IMR-90 (cell line): Measurements from ENCODE around the gene FAAH2. TPM values are rescaled to one million over a fixed set of nuclear protein-coding genes. Genes with fewer than 3 reads are reported as not detected.

Experiments
- ATAC-seq: fragments of 200-7000 bp; cut with Tn5 transposase; 2 replicates; pipeline ENCODE4 v1.9.1; 2020; ENCODE audit warnings: low read depth, mild to moderate bottlenecking, moderate library complexity
- BruUV-seq: library from RNA; stranded (reverse); fragments of 400-500 nt; replicated peaks from 2 replicates; lab custom pipeline; 2021; lab: Mats Ljungman, UMichigan
- CTCF ChIA-PET: fragments of 300-600 bp; formaldehyde crosslinking; extraction: SDS; loops from one replicate; lab custom pipeline; 2021; ENCODE audit warnings: antibody characterized with exemption; lab: Yijun Ruan, JAX
- POLR2A ChIA-PET: fragments of 300-600 bp; sonication (Branson Sonifier 250); formaldehyde crosslinking; loops from one replicate; lab custom pipeline; 2022; ENCODE audit warnings: antibody characterized with exemption; ENCODE audit not compliant: unreplicated experiment; lab: Charles Lee
- DNase-seq: peaks from one replicate; pipeline ENCODE4 v3.0.0; 2013
- H2AFZ ChIP-seq: replicated peaks from 2 replicates; pipeline ENCODE3; 2013; ENCODE audit warnings: low read length, mild to moderate bottlenecking; ENCODE audit not compliant: poor library complexity
- H2AK5ac ChIP-seq: 2 replicates; pipeline ENCODE4 v1.6.1; 2013; ENCODE audit warnings: low read depth, low read length, inconsistent platforms
- H2AK9ac ChIP-seq: replicated peaks from 2 replicates; pipeline ENCODE3; 2013; ENCODE audit warnings: mild to moderate bottlenecking, low read depth, low read length, moderate library complexity; ENCODE audit not compliant: poor library complexity
- H2BK120ac ChIP-seq: 2 replicates; pipeline ENCODE4 v1.6.1; 2013; ENCODE audit warnings: low read depth, low read length, inconsistent platforms
- H2BK15ac ChIP-seq: 3 replicates; pipeline ENCODE4 v1.6.1; 2013; ENCODE audit warnings: low read depth, low read length, inconsistent platforms
- H2BK20ac ChIP-seq: 2 replicates; pipeline ENCODE4 v1.6.1; 2013; ENCODE audit warnings: low read depth, mild to moderate bottlenecking, inconsistent platforms, low read length, moderate library complexity
- H2BK5ac ChIP-seq: 2 replicates; pipeline ENCODE4 v1.6.1; 2013; ENCODE audit warnings: mild to moderate bottlenecking, low read depth, low read length, inconsistent platforms; ENCODE audit not compliant: poor library complexity, severe bottlenecking
- H3K14ac ChIP-seq: replicated peaks from 2 replicates; pipeline ENCODE4 v1.6.1; 2013; ENCODE audit warnings: low read depth, low read length, inconsistent platforms
- H3K18ac ChIP-seq: 2 replicates; pipeline ENCODE4 v1.6.1; 2013; ENCODE audit warnings: low read depth, low read length, control low read depth
- H3K23ac ChIP-seq: 2 replicates; pipeline ENCODE4 v1.6.1; 2013; ENCODE audit warnings: low read depth, low read length, inconsistent platforms
- H3K27ac ChIP-seq: 2 replicates; pipeline ENCODE4 v1.5.1; 2013; ENCODE audit warnings: mild to moderate bottlenecking, control low read depth, low read length; ENCODE audit not compliant: insufficient read depth
- H3K27me3 ChIP-seq: 2 replicates; pipeline ENCODE4 v1.6.1; 2013; ENCODE audit warnings: low read length; ENCODE audit not compliant: control insufficient read depth, insufficient read depth
- H3K36me3 ChIP-seq: 2 replicates; pipeline ENCODE4 v1.6.1; 2013; ENCODE audit warnings: low read length, mixed read lengths; ENCODE audit not compliant: control insufficient read depth, insufficient read depth
- H3K4ac ChIP-seq: 2 replicates; pipeline ENCODE4 v1.6.1; 2013; ENCODE audit warnings: low read depth, low read length, inconsistent platforms
- H3K4me1 ChIP-seq: 2 replicates; pipeline ENCODE4 v1.6.1; 2013; ENCODE audit warnings: low read length, mixed read lengths; ENCODE audit not compliant: control insufficient read depth, insufficient read depth
- H3K4me2 ChIP-seq: 2 replicates; pipeline ENCODE4 v1.6.1; 2013; ENCODE audit warnings: low read depth, mild to moderate bottlenecking, control low read depth, low read length, moderate library complexity
- H3K4me3 ChIP-seq: 2 replicates; pipeline ENCODE4 v1.5.1; 2013; ENCODE audit warnings: low read depth, mild to moderate bottlenecking, control low read depth, low read length, moderate library complexity; ENCODE audit not compliant: insufficient read depth
- H3K56ac ChIP-seq: 2 replicates; pipeline ENCODE4 v1.6.1; 2013; ENCODE audit warnings: low read length, inconsistent platforms; ENCODE audit not compliant: insufficient read depth; ENCODE audit errors: extremely low read depth
- H3K79me1 ChIP-seq, 2 experiments: 2 replicates each; pipeline ENCODE4 v1.6.1; 2013; ENCODE audit warnings: low read length in 2 of 2, inconsistent platforms in 1 of 2, low read depth in 1 of 2
- H3K9ac ChIP-seq: 2 replicates; pipeline ENCODE4 v1.6.1; 2013; ENCODE audit warnings: low read depth, low read length, control low read depth
- H3K9me1 ChIP-seq: 2 replicates; pipeline ENCODE4 v1.6.1; 2013; ENCODE audit warnings: low read length, inconsistent platforms; ENCODE audit not compliant: insufficient read depth
- H3K9me3 ChIP-seq: 2 replicates; pipeline ENCODE4 v1.6.1; 2013; ENCODE audit warnings: low read length; ENCODE audit not compliant: control insufficient read depth, insufficient read depth
- H4K20me1 ChIP-seq: 2 replicates; pipeline ENCODE4 v1.6.1; 2013; ENCODE audit warnings: low read length, inconsistent platforms; ENCODE audit not compliant: insufficient read depth
- H4K5ac ChIP-seq: 2 replicates; pipeline ENCODE4 v1.6.1; 2013; ENCODE audit warnings: mild to moderate bottlenecking, low read depth, low read length, control low read depth
- H4K8ac ChIP-seq, 2 experiments: 2 replicates each; pipeline ENCODE4 v1.6.1; 2013; ENCODE audit warnings: low read depth in 2 of 2, low read length in 2 of 2, control low read depth in 1 of 2, inconsistent platforms in 1 of 2
- H4K91ac ChIP-seq: 2 replicates; pipeline ENCODE4 v1.6.1; 2013; ENCODE audit warnings: low read depth, low read length, inconsistent platforms; ENCODE audit not compliant: insufficient read depth
- BHLHE40 ChIP-seq: fragments of 150-350 bp; IDR thresholded peaks from 2 replicates; pipeline ENCODE4 v1.6.1; 2016; ENCODE audit warnings: mild to moderate bottlenecking, low read depth, low read length
- CHD1 ChIP-seq: IDR thresholded peaks from 2 replicates; pipeline ENCODE4 v1.6.1; 2012; ENCODE audit warnings: low read depth, low read length, improper control_type of control experiment
- CTCF ChIP-seq: conservative IDR thresholded peaks from 2 replicates; pipeline ENCODE4 v1.5.1; 2012; ENCODE audit warnings: mild to moderate bottlenecking, low read depth, low read length, improper control_type of control experiment
- ELK1 ChIP-seq: fragments of 150-350 bp; IDR thresholded peaks from 2 replicates; pipeline ENCODE4 v1.6.1; 2016; ENCODE audit warnings: low read depth, mild to moderate bottlenecking, low read length, moderate library complexity, borderline replicate concordance
- FOS ChIP-seq: fragments of 150-350 bp; IDR thresholded peaks from 2 replicates; pipeline ENCODE4 v1.6.1; 2016; ENCODE audit warnings: low read depth, low read length
- MAFK ChIP-seq: IDR thresholded peaks from 2 replicates; pipeline ENCODE4 v1.6.1; 2012; ENCODE audit warnings: low read depth, low read length, improper control_type of control experiment
- MAZ ChIP-seq: IDR thresholded peaks from 2 replicates; pipeline ENCODE4 v1.6.1; 2012; ENCODE audit warnings: low read depth, mild to moderate bottlenecking, low read length, improper control_type of control experiment, moderate library complexity, borderline replicate concordance
- MXI1 ChIP-seq: IDR thresholded peaks from 2 replicates; pipeline ENCODE4 v1.6.1; 2012; ENCODE audit warnings: low read depth, mild to moderate bottlenecking, low read length, moderate library complexity, borderline replicate concordance
- NFE2L2 ChIP-seq: fragments of 150-350 bp; IDR thresholded peaks from 2 replicates; pipeline ENCODE4 v1.6.1; 2016; ENCODE audit warnings: low read depth, mild to moderate bottlenecking, low read length
- RAD21 ChIP-seq: IDR thresholded peaks from 2 replicates; pipeline ENCODE4 v1.6.1; 2012; ENCODE audit warnings: low read length, improper control_type of control experiment
- RCOR1 ChIP-seq: IDR thresholded peaks from 2 replicates; pipeline ENCODE4 v1.6.1; 2012; ENCODE audit warnings: mild to moderate bottlenecking, low read length, improper control_type of control experiment; ENCODE audit not compliant: insufficient replicate concordance
- RFX5 ChIP-seq: IDR thresholded peaks from 2 replicates; pipeline ENCODE4 v1.8.0; 2012; ENCODE audit warnings: low read depth, mild to moderate bottlenecking, low read length, moderate library complexity
- SMC3 ChIP-seq: fragments of 150-350 bp; IDR thresholded peaks from 2 replicates; pipeline ENCODE4 v1.6.1; 2016; ENCODE audit warnings: low read depth, mild to moderate bottlenecking, antibody characterized with exemption, low read length, moderate library complexity
- USF2 ChIP-seq: fragments of 150-350 bp; IDR thresholded peaks from 2 replicates; pipeline ENCODE4 v1.6.1; 2017; ENCODE audit warnings: mild to moderate bottlenecking, antibody characterized with exemption, low read length, low read depth
- WGBS, 2 experiments: methylation state at CpG; one replicate each; pipeline versions ENCODE4 v1.1.5 to v1.1.7; 2013; ENCODE audit warnings: missing lambda C conversion rate in 2 of 2; ENCODE audit not compliant: insufficient read length in 1 of 2; ENCODE audit errors: extremely low coverage in 2 of 2; 5-methylcytosine and 5-hydroxymethylcytosine counted together
- dilution Hi-C: fragments of 300-500 bp; cut with HindIII; formaldehyde crosslinking; loops from one replicate; pipeline ENCODE4 v1.14.3; 2018; ENCODE audit warnings: low sequenced_read_pairs; ENCODE audit not compliant: unreplicated experiment
- in situ Hi-C: fragments of 300-500 bp; cut with MboI; formaldehyde crosslinking; loops from 3 replicates; pipeline ENCODE4 v1.14.3; 2019; ENCODE audit warnings: low sequenced_read_pairs, inconsistent platforms, mixed read lengths
- intact Hi-C: fragments of 100-400 bp; cut with micrococcal nuclease; formaldehyde crosslinking; loops from 2 replicates; pipeline ENCODE4 v1.10.0; 2022
- polyA plus RNA-seq, 3 experiments: library from polyadenylated mRNA; depleted of rRNA; stranded (reverse); fragments of >200 nt; gene quantifications; 2 replicates each; pipeline ENCODE4 v1.2.3, GENCODE V29; 2012; ENCODE audit warnings: low replicate concordance in 1 of 3
- total RNA-seq: library from RNA; depleted of rRNA; stranded (reverse); fragments of >200 nt; gene quantifications from 2 replicates; pipeline ENCODE4 v1.2.3, GENCODE V29; 2012

FAAH2 gene
- total and polyA plus RNA-seq, 2 of the 4 experiments (the other 2 are of a cell fraction), result not detected

DNA sequence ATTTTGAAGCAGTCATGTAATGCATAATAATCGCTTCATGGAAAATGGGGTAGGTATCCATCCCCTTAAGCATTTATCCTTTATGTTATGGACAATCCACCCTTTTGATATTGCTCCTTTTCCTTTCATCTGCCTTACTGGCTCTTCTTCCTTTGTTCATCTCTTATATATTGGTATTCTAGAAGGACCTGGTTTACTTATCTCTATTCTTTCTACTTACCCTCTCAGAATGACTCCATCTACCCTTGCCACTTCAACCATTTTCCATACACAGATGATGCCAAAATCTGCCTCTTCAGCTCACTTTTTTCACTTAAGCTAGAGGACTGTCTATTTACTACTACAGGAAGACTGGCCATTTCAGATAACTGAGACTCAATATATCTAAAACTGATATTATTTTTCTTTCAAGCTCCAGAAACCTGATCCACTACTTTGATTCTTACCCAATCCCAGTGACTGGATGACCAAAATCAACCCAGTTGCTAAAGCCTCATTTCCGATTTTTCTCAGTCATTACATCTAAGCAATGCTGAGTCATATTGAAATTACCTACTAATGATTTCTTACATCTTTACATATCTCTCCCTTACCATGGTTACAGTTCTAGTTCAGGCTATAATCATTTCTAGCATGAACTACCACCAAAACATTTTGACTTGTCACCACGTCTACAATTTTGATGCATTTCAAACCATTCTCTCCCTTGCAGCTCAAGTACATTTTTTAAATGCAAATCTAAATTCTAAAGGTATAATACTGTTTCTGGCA, 93.7 kb downstream of the FAAH2 start:
- H3K18ac ChIP-seq, result no peak overlapping the region
- no peaks in the 10 kb centered on the region for H3K27me3 ChIP-seq
- H4K5ac ChIP-seq, result no peak overlapping the region
- DNase-seq (no peak), ATAC-seq (no peak)
- no peak overlapping the region for H4K8ac ChIP-seq
- H3K9ac ChIP-seq, result no peak overlapping the region
- H4K20me1 ChIP-seq, result no peaks in the 10 kb centered on the region
- no peak overlapping the region for H3K4me2 ChIP-seq
- no TSS peak for BruUV-seq
- CTCF ChIA-PET, result no interaction called here
- intact Hi-C loops, result no loop called here
- no peak overlapping the region for H4K91ac ChIP-seq
- dilution Hi-C loops, result no loop called here
- no peaks in the 10 kb centered on the region for H3K9me3 ChIP-seq
- H3K23ac ChIP-seq, result no peak overlapping the region
- H2BK15ac ChIP-seq, result no peak overlapping the region
- H3K27ac ChIP-seq, result no peak overlapping the region
- no peak overlapping the region for H2BK20ac ChIP-seq
- TF ChIP-seq SMC3, result no peak
- TF ChIP-seq MAFK, result no peak
- no peak for TF ChIP-seq MXI1
- no peak for TF ChIP-seq CTCF
- TF ChIP-seq RCOR1, result no peak
- no peak for TF ChIP-seq FOS
- TF ChIP-seq NFE2L2, result no peak
- no peak for TF ChIP-seq CHD1
- TF ChIP-seq BHLHE40, result no peak
- TF ChIP-seq USF2, result no peak
- TF ChIP-seq MAZ, result no peak
- no peak for TF ChIP-seq RAD21
- no peak for TF ChIP-seq ELK1
- no peak for TF ChIP-seq RFX5
- H3K4ac ChIP-seq, result no peak overlapping the region
- no peak overlapping the region for H2AK9ac ChIP-seq
- POLR2A ChIA-PET, result no interaction called here
- no peak overlapping the region for H3K4me3 ChIP-seq
- H3K14ac ChIP-seq, result no peak overlapping the region
- in situ Hi-C loops, result no loop called here
- no peaks in the 10 kb centered on the region for H3K4me1 ChIP-seq
- H2AK5ac ChIP-seq, result no peak overlapping the region
- H3K56ac ChIP-seq, result no peak overlapping the region
- H3K79me1 ChIP-seq, result no peaks in the 10 kb centered on the region
- WGBS, 2 experiments, result no CpG with 5 or more reads among the region's 3 CpGs
- H2BK5ac ChIP-seq, result no peak overlapping the region
- no peaks in the 10 kb centered on the region for H3K36me3 ChIP-seq
- H2AFZ ChIP-seq, result no peak overlapping the region
- H2BK120ac ChIP-seq, result no peak overlapping the region
- no peaks in the 10 kb centered on the region for H3K9me1 ChIP-seq
